Ishikawa (cell line): ENCODE results near the gene DHRS13.

Experiments
- CEBPB ChIP-seq: IDR thresholded peaks from 2 replicates; pipeline ENCODE4 v1.6.1; 2012
- EGR1 ChIP-seq: IDR thresholded peaks from 2 replicates; pipeline ENCODE4 v1.6.1; 2012
- EP300 ChIP-seq: IDR thresholded peaks from 2 replicates; pipeline ENCODE4 v1.6.1; 2012; ENCODE audit warnings: borderline replicate concordance
- MAX ChIP-seq: IDR thresholded peaks from 2 replicates; pipeline ENCODE4 v1.6.1; 2012
- RAD21 ChIP-seq: IDR thresholded peaks from 2 replicates; pipeline ENCODE4 v1.6.1; 2012; ENCODE audit warnings: low read depth
- REST ChIP-seq: IDR thresholded peaks from 2 replicates; pipeline ENCODE4 v1.6.1; 2012; ENCODE audit warnings: low read depth, mild to moderate bottlenecking
- TAF1 ChIP-seq: IDR thresholded peaks from 2 replicates; pipeline ENCODE4 v1.6.1; 2012; ENCODE audit warnings: low read depth, mild to moderate bottlenecking
- TCF12 ChIP-seq: IDR thresholded peaks from 2 replicates; pipeline ENCODE4 v1.6.1; 2012; ENCODE audit warnings: low read depth
- TEAD4 ChIP-seq: IDR thresholded peaks from 2 replicates; pipeline ENCODE4 v1.6.1; 2012
- YY1 ChIP-seq: IDR thresholded peaks from 2 replicates; pipeline ENCODE4 v1.6.1; 2012; ENCODE audit warnings: low read depth
- ZBTB7A ChIP-seq: IDR thresholded peaks from 2 replicates; pipeline ENCODE4 v1.6.1; 2012; ENCODE audit warnings: low read depth

- peak; percentile 60; the same call in 1 of the 2 replicates for TF ChIP-seq TCF12
- TF ChIP-seq ZBTB7A, result no peak
- no peak for TF ChIP-seq CEBPB
- TF ChIP-seq EGR1, result peak; percentile 23; the same call in 1 of the 2 replicates
- no peak for TF ChIP-seq REST
- peak; percentile 61; the same call in 1 of the 2 replicates for TF ChIP-seq MAX
- peak; percentile 7; the same call in 1 of the 2 replicates for TF ChIP-seq TEAD4
- TF ChIP-seq EP300, result no peak
- TF ChIP-seq TAF1, result peak; percentile 98
- peak; percentile 99 for TF ChIP-seq YY1
- TF ChIP-seq RAD21, result no peak
These were observed 48.2 kb downstream of the DHRS13 start, which contains the start of gene ERAL1 for GRCh38 chr17:28854457-28855335.
